Measurements from ENCODE around the gene LRFN5. TPM values are rescaled to one million over a fixed set of nuclear protein-coding genes. Genes with fewer than 3 reads are reported as not detected.

Gene LRFN5
- total and polyA plus RNA-seq, 2 experiments from 2014 or later = 1.9 to 6.8 TPM

GRCh38 chr14:41859336-41859735, 252.7 kb downstream of the LRFN5 start (continued):
- TF ChIP-seq ZNF114 (CRISPR knock-in tag; IDR thresholded peaks at IDR 0.05) (no peak), POLR2AphosphoS5 (IDR thresholded peaks at IDR 0.05; ENCODE audit: low read depth) (no peak), REST (IDR thresholded peaks at IDR 0.05; ENCODE audit: unreplicated experiment) (no peak), JUNB (IDR thresholded peaks at IDR 0.05; ENCODE audit: unreplicated experiment) (no peak)

GRCh38 chr14:41860586-41860985, 253.9 kb downstream of the LRFN5 start:
- no peak overlapping the region for H2AFZ ChIP-seq
- no peaks in the 10 kb centered on the region for H4K20me1 ChIP-seq (replicated peaks; ENCODE audit: insufficient read depth)
- H3K79me2 ChIP-seq (replicated peaks; ENCODE audit: insufficient read depth) = no peaks in the 10 kb centered on the region
- H3K4me3 ChIP-seq = no peak overlapping the region
- Mint-ChIP-seq H3K36me3 (ENCODE audit: low read depth) (no peaks in the 10 kb centered on the region), H3K9me3 (no peaks in the 10 kb centered on the region; the same call in 2 of the 3 replicates), H3K27me3 (ENCODE audit: insufficient read depth, low read depth, poor library complexity) (no peaks in the 10 kb centered on the region), H3K4me3 (no peak overlapping the region), H3K27ac (no peak overlapping the region), H3K4me1 (no peaks in the 10 kb centered on the region)
- no peaks in the 10 kb centered on the region for H3F3A ChIP-seq (replicated peaks; ENCODE audit: low read depth)
- ATAC-seq = no peak
- no peak overlapping the region for H3K4me2 ChIP-seq
- H3K4me1 ChIP-seq (ENCODE audit: insufficient read depth) = no peaks in the 10 kb centered on the region
- no peaks in the 10 kb centered on the region for H3K36me3 ChIP-seq (ENCODE audit: insufficient read depth)
- H3K27me3 ChIP-seq (ENCODE audit: insufficient read depth) = no peaks in the 10 kb centered on the region
- no peak for DNase-seq (ENCODE audit: low spot score)
- 0 out of 2 replicates have a peak, but pooled peaks cover 3% of the 10 kb centered on the region for H3K9me2 ChIP-seq (ENCODE audit: insufficient read depth)
- H3K27ac ChIP-seq (ENCODE audit: low read depth) = no peak overlapping the region
- TF ChIP-seq CREB1 (CRISPR knock-in tag; IDR thresholded peaks at IDR 0.05; ENCODE audit: low read depth) = no peak
- no peak for TF ChIP-seq ZNF114 (CRISPR knock-in tag; IDR thresholded peaks at IDR 0.05)
- no peak for TF ChIP-seq STAT1 (IDR thresholded peaks at IDR 0.05; ENCODE audit: unreplicated experiment)
- TF ChIP-seq NANOG (IDR thresholded peaks at IDR 0.05; ENCODE audit: borderline replicate concordance) = no peak
- TF ChIP-seq EZH2 (IDR thresholded peaks at IDR 0.05; ENCODE audit: low read depth, unreplicated experiment) = no peak
- TF ChIP-seq ETS1 (IDR thresholded peaks at IDR 0.05) = no peak
- no peak for TF ChIP-seq ZNF462 (CRISPR knock-in tag; IDR thresholded peaks at IDR 0.05)
- TF ChIP-seq ZNF331 (CRISPR knock-in tag; IDR thresholded peaks at IDR 0.05; ENCODE audit: low read depth) = no peak
- no peak for TF ChIP-seq EZH2phosphoT487 (IDR thresholded peaks at IDR 0.05; ENCODE audit: unreplicated experiment)
- no peak for TF ChIP-seq CTCF (conservative IDR thresholded peaks at IDR 0.05; ENCODE audit: low read depth in 2 of 2)
- TF ChIP-seq JUNB (IDR thresholded peaks at IDR 0.05; ENCODE audit: unreplicated experiment) = no peak

Data from GM23338 (cell line).